ENCODE results near the gene TYW3. TPM values are rescaled to one million over a fixed set of nuclear protein-coding genes. Genes with fewer than 3 reads are reported as not detected.

TYW3 gene
- total RNA-seq, 1 experiment from 2014 or later, result 33.9 TPM

- intact Hi-C loops (cut with micrococcal nuclease; ENCODE audit: unreplicated experiment), result no loop called here
- no peaks in the 10 kb centered on the region for H3K9me3 ChIP-seq (ENCODE audit: low read depth, low read length, poor library complexity, severe bottlenecking)
- H3K4me3 ChIP-seq (ENCODE audit: low read depth, low read length, poor library complexity, severe bottlenecking), result no peak overlapping the region
- H3K27me3 ChIP-seq (replicated peaks; ENCODE audit: insufficient read depth, low read depth, low read length, poor library complexity), result peaks cover 56% of the 10 kb centered on the region
- ChIA-PET CTCF (no interaction called here), POLR2A (ENCODE audit: low non-redundant PET) (no interaction called here)
- no peaks in the 10 kb centered on the region for H3K4me1 ChIP-seq (ENCODE audit: insufficient read depth, low read length, poor library complexity, severe bottlenecking)
- TF ChIP-seq EZH2 (IDR thresholded peaks at IDR 0.05; ENCODE audit: borderline replicate concordance, low read depth, low read length, poor library complexity, severe bottlenecking) (no peak), CTCF (conservative IDR thresholded peaks at IDR 0.05; ENCODE audit: low read depth, low read length) (no peak)
- no peaks in the 10 kb centered on the region for H3K36me3 ChIP-seq (ENCODE audit: insufficient read depth, low read length, poor library complexity, severe bottlenecking)
- H3K27ac ChIP-seq (ENCODE audit: low read depth, low read length, poor library complexity, severe bottlenecking), result no peak overlapping the region
- no TSS peak for BruUV-seq (replicated peaks)
- DNase-seq (ENCODE audit: low spot score), result no peak
Measured at GRCh38 chr1:74777525-74777924, 44.6 kb downstream of the TYW3 start.

DNA sequence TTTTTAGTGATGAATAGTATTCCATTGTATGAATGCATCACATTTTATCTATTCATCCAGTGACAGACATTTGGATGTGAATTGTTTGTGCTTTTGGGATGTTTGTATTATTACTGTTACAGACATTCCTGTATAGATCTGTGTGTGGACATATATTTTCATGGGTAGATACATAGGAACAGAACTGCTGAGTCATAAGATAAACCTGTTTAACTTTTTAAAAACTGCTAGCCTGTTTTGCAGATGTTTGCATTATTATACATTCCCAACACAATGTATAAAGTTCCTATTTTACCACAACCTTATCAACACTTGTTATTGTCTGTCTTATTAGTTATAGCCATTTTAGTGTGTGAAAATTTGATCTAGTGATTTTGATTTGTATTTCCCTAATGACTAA is 46.8 kb downstream of the TYW3 start:
- no peaks in the 10 kb centered on the region for H3K36me3 ChIP-seq (ENCODE audit: insufficient read depth, low read length, poor library complexity, severe bottlenecking)
- H3K4me3 ChIP-seq (ENCODE audit: low read depth, low read length, poor library complexity, severe bottlenecking), result no peak overlapping the region
- BruUV-seq (replicated peaks), result no TSS peak
- H3K4me1 ChIP-seq (ENCODE audit: insufficient read depth, low read length, poor library complexity, severe bottlenecking), result no peaks in the 10 kb centered on the region
- TF ChIP-seq CTCF (conservative IDR thresholded peaks at IDR 0.05; ENCODE audit: low read depth, low read length) (no peak), EZH2 (IDR thresholded peaks at IDR 0.05; ENCODE audit: borderline replicate concordance, low read depth, low read length, poor library complexity, severe bottlenecking) (no peak)
- peaks cover 49% of the 10 kb centered on the region for H3K27me3 ChIP-seq (replicated peaks; ENCODE audit: insufficient read depth, low read depth, low read length, poor library complexity)
- no peak for DNase-seq (ENCODE audit: low spot score)
- H3K27ac ChIP-seq (ENCODE audit: low read depth, low read length, poor library complexity, severe bottlenecking), result no peak overlapping the region
- CTCF ChIA-PET, result no interaction called here
- no peaks in the 10 kb centered on the region for H3K9me3 ChIP-seq (ENCODE audit: low read depth, low read length, poor library complexity, severe bottlenecking)
- intact Hi-C loops (cut with micrococcal nuclease; ENCODE audit: unreplicated experiment), result no loop called here
- POLR2A ChIA-PET (ENCODE audit: low non-redundant PET), result no interaction called here

GRCh38 chr1:74780594-74780993 is 47.6 kb downstream of the TYW3 start:
- no peak overlapping the region for H3K27ac ChIP-seq (ENCODE audit: low read depth, low read length, poor library complexity, severe bottlenecking)
- intact Hi-C loops (cut with micrococcal nuclease; ENCODE audit: unreplicated experiment), result no loop called here
- no peaks in the 10 kb centered on the region for H3K4me1 ChIP-seq (ENCODE audit: insufficient read depth, low read length, poor library complexity, severe bottlenecking)
- no peaks in the 10 kb centered on the region for H3K36me3 ChIP-seq (ENCODE audit: insufficient read depth, low read length, poor library complexity, severe bottlenecking)
- H3K4me3 ChIP-seq (ENCODE audit: low read depth, low read length, poor library complexity, severe bottlenecking), result no peak overlapping the region
- no peaks in the 10 kb centered on the region for H3K9me3 ChIP-seq (ENCODE audit: low read depth, low read length, poor library complexity, severe bottlenecking)
- no peak for DNase-seq (ENCODE audit: low spot score)
- no peak for TF ChIP-seq EZH2 (IDR thresholded peaks at IDR 0.05; ENCODE audit: borderline replicate concordance, low read depth, low read length, poor library complexity, severe bottlenecking)
- TF ChIP-seq CTCF (conservative IDR thresholded peaks at IDR 0.05; ENCODE audit: low read depth, low read length), result no peak
- peaks cover 40% of the 10 kb centered on the region for H3K27me3 ChIP-seq (replicated peaks; ENCODE audit: insufficient read depth, low read depth, low read length, poor library complexity)
- CTCF ChIA-PET, result no interaction called here
- BruUV-seq (replicated peaks), result no TSS peak
- POLR2A ChIA-PET (ENCODE audit: low non-redundant PET), result no interaction called here
